ENCODE results near the gene TMEM183A.

DNA sequence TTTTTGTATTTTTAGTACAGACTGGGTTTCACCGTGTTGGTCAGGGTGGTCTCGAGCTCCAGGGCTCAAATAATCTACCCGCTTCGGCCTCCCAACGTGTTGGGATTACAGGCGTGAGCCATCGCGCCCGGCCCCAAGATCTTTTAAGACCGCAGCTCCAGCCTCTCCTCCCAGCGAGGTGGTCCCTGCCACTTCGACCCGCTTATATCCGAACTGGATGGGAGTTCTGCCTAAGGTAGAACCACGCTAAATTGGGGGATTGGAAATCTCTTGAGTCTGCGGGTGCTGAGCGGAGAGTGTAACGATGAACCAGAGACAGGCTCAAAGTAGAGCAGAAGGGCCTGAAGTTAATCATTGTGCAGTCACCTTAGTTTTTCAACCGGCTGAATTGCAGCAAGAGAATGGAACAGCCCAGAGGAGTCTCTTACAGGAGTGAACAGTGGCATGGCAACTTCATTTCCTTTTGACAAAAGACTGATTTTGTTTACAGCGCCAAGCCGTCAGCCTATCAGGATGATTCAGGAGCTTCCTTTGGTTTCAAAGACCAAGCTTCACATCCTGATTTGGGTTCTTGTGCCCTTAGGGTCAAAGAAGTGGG lies 39.4 kb upstream of the TMEM183A start:
- TF ChIP-seq, protein P1, sequence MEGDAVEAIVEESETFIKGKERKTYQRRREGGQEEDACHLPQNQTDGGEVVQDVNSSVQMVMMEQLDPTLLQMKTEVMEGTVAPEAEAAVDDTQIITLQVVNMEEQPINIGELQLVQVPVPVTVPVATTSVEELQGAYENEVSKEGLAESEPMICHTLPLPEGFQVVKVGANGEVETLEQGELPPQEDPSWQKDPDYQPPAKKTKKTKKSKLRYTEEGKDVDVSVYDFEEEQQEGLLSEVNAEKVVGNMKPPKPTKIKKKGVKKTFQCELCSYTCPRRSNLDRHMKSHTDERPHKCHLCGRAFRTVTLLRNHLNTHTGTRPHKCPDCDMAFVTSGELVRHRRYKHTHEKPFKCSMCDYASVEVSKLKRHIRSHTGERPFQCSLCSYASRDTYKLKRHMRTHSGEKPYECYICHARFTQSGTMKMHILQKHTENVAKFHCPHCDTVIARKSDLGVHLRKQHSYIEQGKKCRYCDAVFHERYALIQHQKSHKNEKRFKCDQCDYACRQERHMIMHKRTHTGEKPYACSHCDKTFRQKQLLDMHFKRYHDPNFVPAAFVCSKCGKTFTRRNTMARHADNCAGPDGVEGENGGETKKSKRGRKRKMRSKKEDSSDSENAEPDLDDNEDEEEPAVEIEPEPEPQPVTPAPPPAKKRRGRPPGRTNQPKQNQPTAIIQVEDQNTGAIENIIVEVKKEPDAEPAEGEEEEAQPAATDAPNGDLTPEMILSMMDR (IDR thresholded peaks at IDR 0.05; ENCODE audit: low read length) = no peak
- no peak for TF ChIP-seq EZH2 (optimal IDR thresholded peaks at IDR 0.05; ENCODE audit: low read depth, low read length)

Measured in MM.1S (cell line).